ENCODE results near the gene GRIK1. TPM values are rescaled to one million over a fixed set of nuclear protein-coding genes. Genes with fewer than 3 reads are reported as not detected.

GRIK1 gene
- total RNA-seq, 1 donor from 2014 or later = 5.1 TPM

DNA sequence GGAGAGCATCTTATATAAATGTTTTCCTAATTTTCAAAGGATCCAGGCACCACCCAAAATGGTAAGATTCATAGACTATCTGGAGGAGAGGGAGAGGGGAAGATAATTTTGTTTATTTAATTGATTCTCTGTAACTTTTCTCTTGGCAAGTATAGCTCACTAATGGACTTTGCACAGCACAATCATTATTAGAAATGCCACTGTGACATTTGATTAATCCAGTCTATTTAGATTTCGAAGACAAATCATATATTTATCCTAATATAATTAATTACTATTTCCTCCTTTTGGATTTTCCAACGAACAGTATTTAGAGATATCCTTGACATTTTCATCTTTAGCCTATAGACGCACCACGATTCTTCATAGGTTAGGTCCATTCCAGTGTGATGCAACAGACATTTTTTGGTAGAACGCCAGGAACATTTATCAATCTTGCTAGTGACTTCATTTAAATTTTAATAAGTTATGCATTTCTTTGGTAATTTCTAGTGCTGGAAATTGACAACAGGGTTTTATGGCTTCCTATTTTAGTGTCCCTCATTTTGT is 152.4 kb downstream of the GRIK1 start:
- no peak for DNase-seq (ENCODE audit: low spot score)

DNA sequence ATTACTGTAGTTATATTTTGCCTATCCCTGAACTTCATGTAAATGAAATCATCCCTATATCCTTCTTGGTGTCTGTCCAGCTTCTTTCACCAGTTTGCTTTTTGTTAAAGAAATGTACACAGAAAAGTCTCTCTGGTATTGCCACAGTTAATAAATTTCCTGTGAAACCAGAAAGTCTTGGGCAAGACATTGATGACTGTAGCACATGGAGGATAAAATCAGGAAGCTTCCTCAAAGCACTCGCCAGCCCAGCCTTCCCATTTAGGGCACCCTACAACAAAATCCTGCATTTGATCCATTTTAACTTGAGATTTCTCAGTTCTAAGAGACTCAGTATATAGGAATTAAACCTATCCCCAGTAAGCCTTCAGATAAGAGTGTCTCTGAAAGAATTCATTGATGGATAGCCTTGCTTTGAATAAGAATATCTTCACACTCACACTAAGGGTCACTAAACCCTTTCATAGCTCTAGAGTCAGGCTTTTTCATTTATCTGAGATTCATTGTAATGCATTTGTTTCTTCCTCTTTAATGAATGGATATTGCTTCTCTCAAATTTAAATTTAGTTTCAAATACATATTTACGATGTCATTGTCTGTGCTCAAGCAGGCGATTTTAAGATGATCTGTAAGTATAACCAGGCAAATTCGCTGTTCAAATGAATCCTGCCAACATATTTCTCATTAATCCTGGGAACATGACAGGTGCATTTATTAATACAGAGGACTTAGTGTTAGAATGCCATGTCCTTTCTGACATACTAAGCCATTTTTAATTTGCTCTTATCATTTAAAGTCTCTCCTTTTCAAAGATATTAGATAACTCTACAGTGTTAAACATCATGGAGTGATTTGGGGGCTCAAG is 153.1 kb downstream of the GRIK1 start:
- DNase-seq (ENCODE audit: low spot score) = peak; percentile 70

GRCh38 chr21:29777160-29777559 is 162.6 kb downstream of the GRIK1 start:
- DNase-seq (ENCODE audit: low spot score) = no peak

DNA sequence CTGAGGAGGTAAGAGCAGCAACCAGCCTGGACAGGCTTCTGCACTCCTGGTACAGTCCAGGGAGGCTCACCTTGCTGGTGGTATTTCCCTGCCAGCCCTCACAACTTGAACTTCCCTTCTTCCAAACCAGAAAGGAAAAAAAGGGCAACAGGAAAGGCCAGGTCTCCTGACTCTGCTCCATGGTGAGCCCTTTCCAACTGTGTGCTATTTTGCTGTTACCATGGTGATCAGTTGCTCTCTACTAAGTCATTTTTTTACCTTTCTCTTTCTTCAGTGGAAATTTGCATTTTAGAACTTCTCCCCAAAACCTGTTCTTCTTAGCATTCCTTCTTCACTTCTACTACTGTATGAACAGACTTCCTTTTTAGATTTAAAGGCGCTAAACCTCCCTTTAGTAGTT is 164.3 kb downstream of the GRIK1 start:
- no peak for DNase-seq (ENCODE audit: low spot score)

GRCh38 chr21:29771491-29772066 is 168.2 kb downstream of the GRIK1 start:
- DNase-seq (ENCODE audit: low spot score) = no peak

DNA sequence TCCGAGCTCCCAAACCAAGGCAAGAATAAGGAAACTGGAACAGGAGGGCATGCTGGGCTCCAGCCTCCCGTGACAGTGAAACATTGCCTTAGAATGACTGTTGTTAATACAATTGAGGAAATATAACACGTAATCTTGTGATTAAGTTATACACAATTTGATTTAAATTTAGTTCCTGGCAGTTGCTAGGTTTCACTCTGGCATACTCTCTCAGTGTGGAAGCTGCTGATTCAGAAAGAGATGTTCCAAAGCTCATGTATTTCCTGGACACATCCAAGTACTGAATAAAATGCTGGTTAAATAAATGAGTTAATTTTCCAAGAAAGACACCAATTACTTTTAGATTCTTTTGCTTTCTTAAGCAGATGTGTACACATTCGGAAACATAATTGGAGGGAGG is 176.1 kb downstream of the GRIK1 start:
- no peak for DNase-seq (ENCODE audit: low spot score)

- no peak for DNase-seq (ENCODE audit: low spot score)
Observed at GRCh38 chr21:29762570-29763082, 177.2 kb downstream of the GRIK1 start.

DNA sequence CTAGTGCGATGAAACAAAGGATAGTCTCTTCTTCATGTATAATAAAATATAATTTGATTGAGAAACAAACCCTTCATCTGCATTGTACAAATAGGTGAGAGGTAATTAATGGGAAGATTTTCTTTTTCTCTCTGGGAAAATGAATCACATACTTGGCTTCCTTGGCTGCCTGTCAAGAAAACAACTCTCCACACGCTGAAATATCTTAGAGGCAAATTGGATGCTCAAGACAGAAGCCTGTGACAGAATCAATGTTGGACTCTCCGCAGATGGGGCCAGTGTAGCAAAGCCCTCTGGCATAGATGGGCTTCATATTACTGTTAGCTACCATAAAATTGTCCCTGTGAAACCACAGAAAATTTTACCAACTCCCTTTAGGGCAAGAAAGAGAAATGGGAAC is 186.6 kb downstream of the GRIK1 start:
- no peak for DNase-seq (ENCODE audit: low spot score)

- DNase-seq (ENCODE audit: low spot score) = peak; percentile 13
Observed at GRCh38 chr21:29751473-29752185, 188.2 kb downstream of the GRIK1 start.

GRCh38 chr21:29749957-29750356 is 189.8 kb downstream of the GRIK1 start:
- no peak for DNase-seq (ENCODE audit: low spot score)

DNA sequence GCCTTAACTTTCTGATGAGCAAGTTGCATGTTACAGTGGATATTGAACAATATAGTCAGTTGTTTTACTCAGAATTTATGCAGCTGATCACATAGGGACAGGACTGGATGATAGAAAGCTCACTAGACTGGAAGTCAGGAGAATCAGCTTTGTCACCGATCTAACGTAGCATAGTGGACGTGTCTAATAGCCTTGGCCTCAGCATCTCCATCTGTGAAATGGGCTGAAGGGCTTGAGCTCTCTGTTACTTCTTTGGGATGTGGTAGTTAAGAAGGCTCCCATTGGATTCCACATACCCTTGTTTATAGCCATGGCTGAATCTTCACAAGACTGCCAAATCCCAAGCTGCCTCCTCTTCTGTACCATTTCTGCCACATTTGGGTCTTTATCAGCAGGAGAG is 190.6 kb downstream of the GRIK1 start:
- DNase-seq (ENCODE audit: low spot score) = no peak

- DNase-seq (ENCODE audit: low spot score) = no peak
Observed at GRCh38 chr21:29748391-29749167, 191.2 kb downstream of the GRIK1 start.

- peak; percentile 40 for DNase-seq (ENCODE audit: low spot score)
Observed at GRCh38 chr21:29741761-29742160, 198.0 kb downstream of the GRIK1 start.

- DNase-seq (ENCODE audit: low spot score) = no peak
Observed at GRCh38 chr21:29739176-29739575, 200.6 kb downstream of the GRIK1 start.

GRCh38 chr21:29738730-29739129 is 201.1 kb downstream of the GRIK1 start:
- no peak for DNase-seq (ENCODE audit: low spot score)

- peak; percentile 45 for DNase-seq (ENCODE audit: low spot score)
Observed at GRCh38 chr21:29737186-29737585, 202.6 kb downstream of the GRIK1 start.

DNA sequence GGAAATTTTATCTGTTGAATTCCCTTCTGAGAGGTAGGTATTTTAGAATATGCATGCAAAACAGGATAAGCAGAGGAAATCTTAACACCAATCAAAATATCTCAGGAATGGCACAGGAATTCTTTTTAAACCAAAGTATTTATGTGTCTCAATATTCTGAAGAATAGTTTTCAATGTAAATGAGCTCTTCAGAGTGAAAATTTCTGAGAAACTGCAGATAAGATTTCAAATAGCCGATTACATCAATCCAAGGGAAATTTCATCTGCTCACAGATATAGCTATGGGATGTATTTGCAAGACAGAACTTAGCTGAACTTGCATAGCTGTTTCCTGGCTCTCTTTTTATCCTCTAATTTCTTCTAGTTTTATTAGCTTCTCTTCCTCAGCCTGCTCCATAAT is 209.5 kb downstream of the GRIK1 start:
- DNase-seq (ENCODE audit: low spot score) = peak; percentile 13

DNA sequence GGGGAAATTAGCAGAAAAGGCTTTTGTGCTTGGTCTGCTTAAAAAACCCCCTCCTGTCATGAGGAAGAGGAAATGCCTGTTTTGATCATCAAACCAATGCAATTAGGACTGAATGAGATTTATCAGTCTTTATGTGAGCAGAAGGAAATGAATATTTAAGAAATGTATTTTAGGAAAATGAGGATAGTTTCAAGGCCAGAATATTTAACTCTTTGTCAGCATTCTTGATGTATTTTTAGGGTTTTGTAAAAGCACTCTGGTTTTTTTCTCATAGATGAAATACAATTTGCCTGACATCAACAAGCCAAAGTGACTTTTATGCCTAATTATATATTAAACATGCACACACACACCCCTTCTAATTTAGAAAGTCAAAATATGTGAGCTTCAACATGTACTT is 213.8 kb downstream of the GRIK1 start:
- no peak for DNase-seq (ENCODE audit: low spot score)

GRCh38 chr21:29725025-29725736 is 214.6 kb downstream of the GRIK1 start:
- no peak for DNase-seq (ENCODE audit: low spot score)

DNA sequence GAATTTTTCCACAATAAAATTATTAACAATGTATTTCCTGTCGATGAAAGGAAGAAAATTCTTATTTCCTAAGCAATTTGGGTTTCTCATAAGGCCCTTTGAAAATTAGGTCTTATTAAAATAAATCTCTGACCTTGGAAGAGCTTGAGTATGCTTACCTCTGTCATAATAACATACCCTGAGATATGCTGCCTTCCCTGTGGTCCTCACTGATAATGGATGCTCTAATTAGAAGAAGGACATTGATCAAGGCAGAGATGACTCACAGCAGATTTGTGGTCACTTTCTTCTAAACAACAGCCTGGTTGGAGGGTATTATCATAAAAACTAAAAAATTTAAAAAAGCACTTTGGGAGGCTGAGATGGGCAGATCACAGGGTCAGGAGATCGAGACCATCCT is 217.8 kb downstream of the GRIK1 start:
- no peak for DNase-seq (ENCODE audit: low spot score)

DNA sequence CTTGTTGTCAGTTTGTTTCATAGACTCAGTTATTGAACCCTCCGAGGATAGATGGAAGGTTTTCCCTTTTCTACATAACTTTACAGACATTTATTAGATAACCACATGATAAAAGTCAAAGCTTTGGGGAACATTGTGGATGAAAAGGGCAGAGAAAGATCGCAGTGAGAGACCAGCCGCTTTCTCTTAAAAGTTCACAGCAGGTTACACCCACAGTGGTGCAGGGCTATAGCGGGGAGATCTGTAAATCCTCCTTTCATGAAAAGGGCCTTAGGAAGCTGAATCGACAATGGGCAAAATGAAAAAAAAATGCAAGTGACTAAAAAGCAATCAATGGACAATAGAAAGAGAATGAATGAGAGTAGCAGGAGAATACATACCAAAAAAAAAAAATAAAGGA is 218.6 kb downstream of the GRIK1 start:
- DNase-seq (ENCODE audit: low spot score) = no peak
